Measurements from ENCODE around the gene ZC3H8. TPM values are rescaled to one million over a fixed set of nuclear protein-coding genes. Genes with fewer than 3 reads are reported as not detected.

ZC3H8 gene
- total RNA-seq, 1 donor from 2014 or later, result 15.7 TPM

GRCh38 chr2:112181571-112182290, 73.1 kb downstream of the ZC3H8 start:
- no peaks in the 10 kb centered on the region for H3K4me1 ChIP-seq
- DNase-seq (ENCODE audit: extremely low spot score in 2 of 2), result peak; percentile 79 to 85
- no peak overlapping the region for H3K27ac ChIP-seq
- TF ChIP-seq CTCF (IDR thresholded peaks at IDR 0.05) (no peak), POLR2A (IDR thresholded peaks at IDR 0.05) (no peak), POLR2AphosphoS5 (IDR thresholded peaks at IDR 0.05; ENCODE audit: insufficient read depth in 1 of 2, low read depth in 1 of 2) (no peak)
- intact Hi-C loops (cut with DNase I), result no loop called here
- H3K4me3 ChIP-seq, result no peak overlapping the region
- H3K9me3 ChIP-seq, result no peaks in the 10 kb centered on the region
- no peaks in the 10 kb centered on the region for H3K27me3 ChIP-seq
- no peaks in the 10 kb centered on the region for H3K36me3 ChIP-seq

- no peaks in the 10 kb centered on the region for H3K4me1 ChIP-seq
- H3K36me3 ChIP-seq, result no peaks in the 10 kb centered on the region
- H3K4me3 ChIP-seq, result no peak overlapping the region
- no peak for DNase-seq (ENCODE audit: extremely low spot score in 2 of 2)
- H3K27ac ChIP-seq, result no peak overlapping the region
- TF ChIP-seq CTCF (IDR thresholded peaks at IDR 0.05) (no peak), POLR2A (IDR thresholded peaks at IDR 0.05) (no peak), POLR2AphosphoS5 (IDR thresholded peaks at IDR 0.05; ENCODE audit: insufficient read depth in 1 of 2, low read depth in 1 of 2) (no peak)
- H3K9me3 ChIP-seq, result no peaks in the 10 kb centered on the region
- H3K27me3 ChIP-seq, result no peaks in the 10 kb centered on the region
- intact Hi-C loops (cut with DNase I), result no loop called here
Observed at GRCh38 chr2:112175958-112176573, 78.8 kb downstream of the ZC3H8 start.

DNA sequence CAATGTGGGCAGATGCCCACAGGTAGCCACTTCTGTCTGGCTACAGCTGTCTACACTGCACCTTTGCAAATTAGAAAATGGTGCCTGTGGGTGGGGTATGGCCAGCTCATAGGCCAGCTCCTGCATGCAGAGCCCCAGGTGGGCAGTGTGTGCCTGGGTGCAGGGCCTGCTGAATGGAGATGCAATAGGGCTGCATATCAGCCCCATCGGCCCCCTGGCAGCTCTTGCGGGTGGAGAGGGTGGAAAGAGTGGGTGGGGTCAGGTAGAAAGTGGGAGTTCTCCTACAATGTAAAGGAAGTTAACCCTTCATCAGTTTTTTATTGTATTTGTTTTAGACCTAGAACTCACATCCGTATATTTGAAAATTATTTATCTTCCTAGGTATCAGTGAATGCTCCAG, 79.5 kb downstream of the ZC3H8 start:
- H3K9me3 ChIP-seq, result no peaks in the 10 kb centered on the region
- H3K36me3 ChIP-seq, result no peaks in the 10 kb centered on the region
- no peak for DNase-seq (ENCODE audit: extremely low spot score in 2 of 2)
- H3K27me3 ChIP-seq, result no peaks in the 10 kb centered on the region
- no peak for TF ChIP-seq CTCF (IDR thresholded peaks at IDR 0.05)
- no peak for TF ChIP-seq POLR2A (IDR thresholded peaks at IDR 0.05)
- TF ChIP-seq POLR2AphosphoS5 (IDR thresholded peaks at IDR 0.05; ENCODE audit: insufficient read depth in 1 of 2, low read depth in 1 of 2), result no peak
- H3K4me3 ChIP-seq, result no peak overlapping the region
- H3K4me1 ChIP-seq, result no peaks in the 10 kb centered on the region
- H3K27ac ChIP-seq, result no peak overlapping the region
- intact Hi-C loops (cut with DNase I), result no loop called here

- intact Hi-C loops (cut with DNase I), result no loop called here
- TF ChIP-seq CTCF (IDR thresholded peaks at IDR 0.05) (no peak), POLR2A (IDR thresholded peaks at IDR 0.05) (no peak), POLR2AphosphoS5 (IDR thresholded peaks at IDR 0.05; ENCODE audit: insufficient read depth in 1 of 2, low read depth in 1 of 2) (no peak)
- Histone ChIP-seq H3K36me3 (no peaks in the 10 kb centered on the region), H3K27me3 (no peaks in the 10 kb centered on the region), H3K27ac (no peak overlapping the region), H3K9me3 (no peaks in the 10 kb centered on the region), H3K4me1 (no peaks in the 10 kb centered on the region), H3K4me3 (no peak overlapping the region)
- DNase-seq (ENCODE audit: extremely low spot score in 2 of 2), result no peak
Observed at GRCh38 chr2:112174383-112174782, 80.5 kb downstream of the ZC3H8 start.
